ENCODE data around the gene YEATS2. TPM values are rescaled to one million over a fixed set of nuclear protein-coding genes. Genes with fewer than 3 reads are reported as not detected.

Gene YEATS2
- total and polyA plus RNA-seq, 2 experiments from 2014 or later: 15.2 to 72.8 TPM

- no peak for TF ChIP-seq ZNF462 (CRISPR knock-in tag; IDR thresholded peaks at IDR 0.05)
Observed at GRCh38 chr3:183698756-183699155, 1.2 kb downstream of the YEATS2 start (continued).

- Histone ChIP-seq H3K27ac (ENCODE audit: low read depth) (no peak overlapping the region), H3F3A (replicated peaks; ENCODE audit: low read depth) (no peaks in the 10 kb centered on the region), H4K20me1 (replicated peaks; ENCODE audit: insufficient read depth) (peaks cover 14% of the 10 kb centered on the region), H3K9me2 (ENCODE audit: insufficient read depth) (0 out of 2 replicates have a peak, but pooled peaks cover 3% of the 10 kb centered on the region), H3K27me3 (ENCODE audit: insufficient read depth) (no peaks in the 10 kb centered on the region), H3K36me3 (ENCODE audit: insufficient read depth) (no peaks in the 10 kb centered on the region), H3K4me1 (ENCODE audit: insufficient read depth) (peaks cover 25% of the 10 kb centered on the region; the same call in 1 of the 2 replicates), H3K4me2 (peak overlapping the region; percentile 92), H3K4me3 (peak overlapping the region; percentile 84), H2AFZ (no peak overlapping the region), H3K79me2 (replicated peaks; ENCODE audit: insufficient read depth) (peaks cover 65% of the 10 kb centered on the region)
- TF ChIP-seq ETS1 (IDR thresholded peaks at IDR 0.05) (no peak), EZH2phosphoT487 (IDR thresholded peaks at IDR 0.05; ENCODE audit: unreplicated experiment) (no peak)
- Mint-ChIP-seq H3K4me3 (peak overlapping the region; percentile 85), H3K4me1 (peaks cover 34% of the 10 kb centered on the region), H3K27me3 (ENCODE audit: insufficient read depth, low read depth, poor library complexity) (peaks cover 4% of the 10 kb centered on the region), H3K27ac (peak overlapping the region; percentile 47), H3K9me3 (no peaks in the 10 kb centered on the region; the same call in 2 of the 3 replicates), H3K36me3 (ENCODE audit: low read depth) (peaks cover 6% of the 10 kb centered on the region)
- ATAC-seq: peak; percentile 7; the same call in 1 of the 3 replicates
- peak; percentile 35 for DNase-seq (ENCODE audit: low spot score)
Observed at GRCh38 chr3:183699238-183699947, 1.8 kb downstream of the YEATS2 start.

All from GM23338 (cell line).